Mesendoderm (in vitro differentiated cells): ENCODE data around the gene AGAP1.

Experiments used
- DNase-seq: peaks from one replicate; pipeline ENCODE4 v3.0.0; 2013
- H2AK5ac ChIP-seq: 2 replicates; pipeline ENCODE4 v1.6.1; 2013; ENCODE audit warnings: low read length, inconsistent platforms
- H2BK120ac ChIP-seq: 2 replicates; pipeline ENCODE4 v1.6.1; 2013; ENCODE audit warnings: low read depth, mild to moderate bottlenecking, low read length, moderate library complexity, mixed read lengths
- H2BK15ac ChIP-seq: replicated peaks from 2 replicates; pipeline ENCODE4 v1.6.1; 2013; ENCODE audit warnings: low read depth, mild to moderate bottlenecking, moderate library complexity
- H2BK5ac ChIP-seq: 2 replicates; pipeline ENCODE4 v1.6.1; 2013; ENCODE audit warnings: low read length, inconsistent platforms
- H3K18ac ChIP-seq: 2 replicates; pipeline ENCODE4 v1.6.1; 2013; ENCODE audit warnings: mild to moderate bottlenecking, low read length, mixed read lengths
- H3K23ac ChIP-seq: one replicate; pipeline ENCODE4 v1.6.1; 2013; ENCODE audit warnings: low read length
- H3K27ac ChIP-seq: 2 replicates; pipeline ENCODE4 v1.5.1; 2013; ENCODE audit warnings: low read depth, mild to moderate bottlenecking, inconsistent platforms, low read length, moderate library complexity
- H3K27me3 ChIP-seq: 2 replicates; pipeline ENCODE4 v1.6.1; 2013; ENCODE audit warnings: low read length, control low read depth, mild to moderate bottlenecking, inconsistent platforms; ENCODE audit not compliant: insufficient read depth, poor library complexity
- H3K36me3 ChIP-seq: 2 replicates; pipeline ENCODE4 v1.6.1; 2013; ENCODE audit warnings: low read length, inconsistent platforms; ENCODE audit not compliant: control insufficient read depth, insufficient read depth
- H3K4ac ChIP-seq: one replicate; pipeline ENCODE4 v1.6.1; 2013; ENCODE audit warnings: low read depth, mild to moderate bottlenecking, low read length, moderate library complexity
- H3K4me1 ChIP-seq: 2 replicates; pipeline ENCODE4 v1.6.1; 2013; ENCODE audit warnings: low read depth, low read length, inconsistent platforms; ENCODE audit not compliant: control insufficient read depth
- H3K4me2 ChIP-seq: 2 replicates; pipeline ENCODE4 v1.6.1; 2013; ENCODE audit warnings: low read length
- H3K4me3 ChIP-seq: 2 replicates; pipeline ENCODE4 v1.5.1; 2013; ENCODE audit warnings: mild to moderate bottlenecking, low read length
- H3K56ac ChIP-seq: one replicate; pipeline ENCODE4 v1.6.1; 2013; ENCODE audit warnings: low read length
- H3K79me1 ChIP-seq: 2 replicates; pipeline ENCODE4 v1.6.1; 2013; ENCODE audit warnings: low read length, inconsistent platforms
- H3K79me2 ChIP-seq: 2 replicates; pipeline ENCODE4 v1.6.1; 2013; ENCODE audit warnings: mild to moderate bottlenecking, low read length; ENCODE audit not compliant: control insufficient read depth, insufficient read depth
- H3K9ac ChIP-seq: 2 replicates; pipeline ENCODE4 v1.6.1; 2013; ENCODE audit warnings: low read length, inconsistent platforms
- H4K5ac ChIP-seq: one replicate; pipeline ENCODE4 v1.6.1; 2013; ENCODE audit warnings: low read length
- H4K8ac ChIP-seq: one replicate; pipeline ENCODE4 v1.6.1; 2013; ENCODE audit warnings: low read depth, mild to moderate bottlenecking, control low read depth, low read length, moderate library complexity
- WGBS: extraction: QIAGEN DNeasy Blood & Tissue Kit; methylation state at CpG from one replicate; pipeline ENCODE4 v1.1.7; 2013; ENCODE audit warnings: low lambda C conversion rate, missing lambda C conversion rate; ENCODE audit not compliant: insufficient coverage; ENCODE audit errors: extremely low coverage; 5-methylcytosine and 5-hydroxymethylcytosine counted together

AGAP1 gene

DNA sequence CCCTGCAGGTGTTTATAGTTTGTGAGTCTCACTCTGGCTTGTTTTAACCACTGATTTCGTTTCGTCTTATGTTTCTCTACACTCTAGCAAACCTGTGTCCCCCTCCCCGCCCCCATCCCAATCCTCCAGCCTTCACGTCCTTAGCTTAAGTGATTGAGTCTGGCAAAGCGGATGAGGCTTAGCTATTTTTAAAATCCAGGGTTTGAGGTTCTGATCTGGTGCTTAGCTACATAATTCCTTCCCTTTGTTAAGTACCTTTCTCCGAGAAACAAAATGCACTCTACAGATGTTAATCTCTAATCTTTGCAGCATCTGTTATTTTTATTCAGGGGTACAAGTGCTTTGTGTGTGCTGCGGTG, 7.8 kb downstream of the AGAP1 start:
- Histone ChIP-seq H3K79me2 (peaks cover 74% of the 10 kb centered on the region), H3K4me1 (peaks cover 10% of the 10 kb centered on the region)

DNA sequence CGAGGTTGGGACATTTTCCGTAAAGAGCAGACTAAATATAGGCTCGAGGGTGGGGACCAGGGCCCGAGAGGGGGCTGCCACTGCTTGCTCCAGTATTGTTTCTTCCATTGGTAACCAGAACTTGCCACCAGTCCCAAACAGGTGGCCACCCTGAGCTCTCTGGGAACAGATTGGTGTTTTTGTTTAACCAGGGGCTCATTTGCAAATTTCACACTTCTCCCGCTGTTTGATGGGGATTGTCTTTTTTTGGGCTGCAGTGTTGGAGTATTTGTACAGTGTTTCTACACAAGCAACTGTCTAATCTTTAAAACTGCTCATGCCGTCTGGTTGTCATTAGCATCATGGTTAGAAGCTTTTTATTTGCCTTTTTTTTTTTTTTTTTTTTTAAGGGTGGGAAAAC, 8.5 kb downstream of the AGAP1 start:
- no peak overlapping the region for H3K4me3 ChIP-seq
- H3K27ac ChIP-seq: no peak overlapping the region
- H2BK5ac ChIP-seq: no peak overlapping the region
- H4K5ac ChIP-seq: no peak overlapping the region
- no peak for DNase-seq
- WGBS: no CpG with 5 or more reads among the region's 6 CpGs
- no peaks in the 10 kb centered on the region for H3K36me3 ChIP-seq
- H3K4ac ChIP-seq: no peak overlapping the region
- H3K4me2 ChIP-seq: no peak overlapping the region
- H2BK120ac ChIP-seq: no peak overlapping the region
- H4K8ac ChIP-seq: no peak overlapping the region
- peaks cover 74% of the 10 kb centered on the region for H3K79me2 ChIP-seq
- no peak overlapping the region for H3K23ac ChIP-seq
- peak overlapping the region; percentile 60 for H3K18ac ChIP-seq
- no peak overlapping the region for H3K56ac ChIP-seq
- H3K79me1 ChIP-seq: peaks cover 20% of the 10 kb centered on the region
- H2BK15ac ChIP-seq: no peak overlapping the region
- H3K9ac ChIP-seq: no peak overlapping the region
- H3K27me3 ChIP-seq: no peaks in the 10 kb centered on the region
- H2AK5ac ChIP-seq: no peak overlapping the region
- H3K4me1 ChIP-seq: peaks cover 10% of the 10 kb centered on the region

More for the DNA sequence above, 7.8 kb downstream of the AGAP1 start:
- Histone ChIP-seq H4K5ac (no peak overlapping the region), H3K36me3 (no peaks in the 10 kb centered on the region), H2BK15ac (no peak overlapping the region), H3K4me3 (no peak overlapping the region), H4K8ac (no peak overlapping the region), H3K79me1 (peaks cover 22% of the 10 kb centered on the region), H3K56ac (peak overlapping the region; percentile 4), H3K4ac (no peak overlapping the region), H3K27me3 (no peaks in the 10 kb centered on the region), H2BK5ac (no peak overlapping the region), H3K9ac (peak overlapping the region; percentile 12), H3K18ac (peak overlapping the region; percentile 60), H2BK120ac (no peak overlapping the region), H3K27ac (peak overlapping the region; percentile 57), H2AK5ac (no peak overlapping the region), H3K4me2 (no peak overlapping the region), H3K23ac (no peak overlapping the region)
- no CpG with 5 or more reads among the region's 7 CpGs for WGBS
- DNase-seq: no peak

DNA sequence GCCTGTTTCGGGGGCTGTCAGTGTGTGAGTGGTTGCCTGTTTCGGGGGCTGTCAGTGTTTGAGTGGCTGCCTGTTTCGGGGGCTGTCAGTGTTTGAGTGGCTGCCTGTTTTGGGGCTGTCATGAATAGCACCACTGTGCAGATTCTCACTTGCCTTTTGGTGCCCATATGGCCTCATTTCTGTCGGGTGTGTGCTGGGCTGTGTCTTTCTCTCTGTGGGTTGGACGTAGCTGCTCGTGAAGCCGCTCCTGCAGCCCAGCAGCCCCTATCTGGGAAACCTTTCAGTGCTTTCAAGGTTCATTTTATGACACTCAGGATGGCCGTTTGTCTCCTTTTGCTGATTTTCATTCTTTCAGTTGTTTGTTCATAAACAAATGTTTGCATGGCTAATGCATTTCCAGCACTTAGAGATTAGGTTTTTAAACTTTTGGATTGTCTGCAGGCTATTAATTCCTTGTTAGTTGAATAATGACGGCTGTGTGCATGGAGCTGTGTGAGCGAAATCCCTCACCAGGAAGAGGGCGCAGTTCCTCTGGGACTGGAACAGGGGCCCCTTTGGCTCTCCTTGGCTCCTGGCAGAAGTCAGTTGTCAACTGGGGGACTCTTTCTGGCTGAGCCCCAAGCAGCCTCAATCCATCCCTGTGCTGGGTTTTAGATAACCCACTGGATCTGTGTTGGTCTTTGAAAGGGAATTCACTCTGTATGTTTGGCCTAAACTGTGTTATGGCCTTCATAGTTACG, 10.8 kb downstream of the AGAP1 start:
- H3K27me3 ChIP-seq: no peaks in the 10 kb centered on the region
- H2BK5ac ChIP-seq: no peak overlapping the region
- H2BK15ac ChIP-seq: no peak overlapping the region
- no peaks in the 10 kb centered on the region for H3K36me3 ChIP-seq
- peaks cover 59% of the 10 kb centered on the region for H3K79me2 ChIP-seq
- H2BK120ac ChIP-seq: no peak overlapping the region
- H3K4me3 ChIP-seq: no peak overlapping the region
- no peak overlapping the region for H4K8ac ChIP-seq
- no peak overlapping the region for H3K18ac ChIP-seq
- no peak overlapping the region for H4K5ac ChIP-seq
- H3K4me2 ChIP-seq: no peak overlapping the region
- H3K4me1 ChIP-seq: peaks cover 10% of the 10 kb centered on the region
- H3K9ac ChIP-seq: peak overlapping the region; percentile 45
- no peak overlapping the region for H2AK5ac ChIP-seq
- peaks cover 18% of the 10 kb centered on the region for H3K79me1 ChIP-seq
- no peak overlapping the region for H3K4ac ChIP-seq
- WGBS: no CpG with 5 or more reads among the region's 12 CpGs
- DNase-seq: no peak
- H3K23ac ChIP-seq: peak overlapping the region; percentile 3
- peak overlapping the region; percentile 38 for H3K56ac ChIP-seq
- H3K27ac ChIP-seq: no peak overlapping the region

DNA sequence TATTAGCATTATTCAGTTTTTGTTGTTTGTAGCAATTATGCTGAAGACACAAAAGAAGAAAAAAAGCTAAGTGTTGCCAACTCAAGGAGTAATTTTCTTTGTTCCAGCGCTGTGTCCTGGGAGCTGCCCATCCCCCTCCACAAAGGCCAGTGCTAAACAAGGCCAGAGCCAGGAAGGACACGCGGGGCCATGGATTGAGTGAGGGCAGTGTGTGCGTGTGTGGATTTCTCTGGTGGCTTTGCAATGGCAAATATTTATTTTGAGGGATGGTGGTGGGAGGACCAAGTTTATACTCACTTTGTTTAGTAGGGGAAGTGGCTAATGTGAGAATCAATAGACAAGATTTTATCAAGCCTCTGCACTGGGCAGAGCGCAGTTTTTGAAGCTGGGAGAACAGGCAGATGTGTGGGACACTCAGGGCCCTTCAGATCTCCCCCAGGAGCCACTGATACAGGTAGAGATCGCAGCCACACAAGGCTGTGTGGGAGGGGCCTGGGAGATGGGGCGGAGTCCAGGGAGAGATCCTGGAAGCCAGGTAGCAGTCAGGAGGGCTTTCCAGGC, 11.4 kb downstream of the AGAP1 start:
- peak overlapping the region; percentile 69 for H2AK5ac ChIP-seq
- no peaks in the 10 kb centered on the region for H3K27me3 ChIP-seq
- H3K4me1 ChIP-seq: peaks cover 10% of the 10 kb centered on the region
- no peak overlapping the region for H4K8ac ChIP-seq
- peak overlapping the region; percentile 45 for H3K9ac ChIP-seq
- no peak overlapping the region for H3K4me3 ChIP-seq
- no peak overlapping the region for H2BK120ac ChIP-seq
- peak overlapping the region; percentile 60 for H3K56ac ChIP-seq
- H3K4ac ChIP-seq: no peak overlapping the region
- peaks cover 58% of the 10 kb centered on the region for H3K79me2 ChIP-seq
- H3K18ac ChIP-seq: no peak overlapping the region
- no CpG with 5 or more reads among the region's 7 CpGs for WGBS
- H3K27ac ChIP-seq: no peak overlapping the region
- H4K5ac ChIP-seq: no peak overlapping the region
- H2BK5ac ChIP-seq: no peak overlapping the region
- H3K23ac ChIP-seq: peak overlapping the region; percentile 3
- H3K79me1 ChIP-seq: peaks cover 17% of the 10 kb centered on the region
- no peak overlapping the region for H2BK15ac ChIP-seq
- no peak for DNase-seq
- no peaks in the 10 kb centered on the region for H3K36me3 ChIP-seq
- H3K4me2 ChIP-seq: no peak overlapping the region

DNA sequence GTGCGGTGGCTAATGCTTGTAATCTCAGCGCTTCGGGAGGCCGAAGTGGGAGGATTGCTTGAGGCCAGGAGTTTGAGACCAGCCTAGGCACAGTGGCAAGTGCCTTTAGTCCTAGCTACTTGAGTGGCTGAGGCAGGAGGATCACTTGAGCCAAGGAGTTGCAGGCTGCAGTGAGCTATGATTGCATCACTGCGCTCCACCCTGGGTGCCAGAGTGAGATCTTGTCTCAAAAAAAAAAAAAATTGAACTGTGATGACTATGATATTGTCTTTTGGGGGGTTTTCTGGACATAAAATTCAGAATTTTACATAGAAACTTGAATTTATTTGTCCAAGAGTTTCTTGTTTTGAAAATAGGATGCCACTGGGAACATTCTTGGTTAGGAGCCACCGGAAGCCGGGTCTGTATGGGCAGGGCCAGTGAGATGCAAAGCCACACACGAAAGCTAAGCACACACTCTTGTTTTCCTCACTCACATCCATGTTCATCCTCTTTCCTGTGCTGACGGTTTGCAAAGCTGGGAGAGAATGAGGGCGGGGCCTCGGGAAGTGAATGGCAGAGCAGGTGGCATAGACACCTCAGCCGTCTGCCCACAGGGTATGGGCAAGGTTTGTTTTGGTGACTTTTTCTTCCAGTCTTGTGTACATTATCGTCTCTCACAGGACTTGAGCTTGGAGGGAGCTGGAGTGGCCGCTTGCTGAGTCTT, 12.6 kb downstream of the AGAP1 start:
- Histone ChIP-seq H2BK120ac (no peak overlapping the region), H3K4me2 (no peak overlapping the region), H4K5ac (no peak overlapping the region), H3K4ac (no peak overlapping the region), H2BK15ac (no peak overlapping the region), H2AK5ac (no peak overlapping the region), H3K79me1 (peaks cover 19% of the 10 kb centered on the region), H4K8ac (no peak overlapping the region), H3K79me2 (peaks cover 53% of the 10 kb centered on the region), H3K36me3 (no peaks in the 10 kb centered on the region), H2BK5ac (no peak overlapping the region), H3K4me1 (peaks cover 8% of the 10 kb centered on the region), H3K27me3 (no peaks in the 10 kb centered on the region), H3K9ac (no peak overlapping the region), H3K23ac (no peak overlapping the region), H3K56ac (peak overlapping the region; percentile 25), H3K4me3 (no peak overlapping the region), H3K27ac (no peak overlapping the region), H3K18ac (no peak overlapping the region)
- no CpG with 5 or more reads among the region's 14 CpGs for WGBS
- no peak for DNase-seq
